KOPT-K1 (cell line): ENCODE data around the gene CASD1.
A peak's percentile ranks its signal among the peaks of the same experiment; 100 is the strongest.

Experiments used
- H3K27ac ChIP-seq: fragments of 200-600 bp; sonication (generic); 2 replicates; pipeline ENCODE4 v1.5.1; 2016; ENCODE audit warnings: antibody characterized with exemption, mild to moderate bottlenecking, low read depth, low read length; ENCODE audit not compliant: poor library complexity, severe bottlenecking
- H3K36me3 ChIP-seq: fragments of 200-600 bp; sonication (generic); 2 replicates; pipeline ENCODE4 v1.5.1; 2017; ENCODE audit warnings: antibody characterized with exemption, mild to moderate bottlenecking, low read length, moderate library complexity; ENCODE audit not compliant: insufficient read depth
- H3K9me3 ChIP-seq: fragments of 200-600 bp; sonication (generic); 2 replicates; pipeline ENCODE4 v1.5.1; 2017; ENCODE audit warnings: antibody characterized with exemption, low read length, mild to moderate bottlenecking; ENCODE audit not compliant: insufficient read depth, poor library complexity, severe bottlenecking

The CASD1 gene

GRCh38 chr7:94507462-94507861 lies 2.1 kb upstream of the CASD1 start:
- no peak overlapping the region for H3K27ac ChIP-seq
- H3K9me3 ChIP-seq: no peaks in the 10 kb centered on the region
- H3K36me3 ChIP-seq: peaks cover 7% of the 10 kb centered on the region

GRCh38 chr7:94507962-94508361 lies 1.6 kb upstream of the CASD1 start:
- Histone ChIP-seq H3K27ac (no peak overlapping the region), H3K9me3 (no peaks in the 10 kb centered on the region), H3K36me3 (peaks cover 12% of the 10 kb centered on the region)

GRCh38 chr7:94509887-94510581 lies 425 bp downstream of the CASD1 start:
- Histone ChIP-seq H3K9me3 (no peaks in the 10 kb centered on the region), H3K27ac (peak overlapping the region; percentile 92), H3K36me3 (peaks cover 13% of the 10 kb centered on the region)

GRCh38 chr7:94510582-94511496 lies 1.2 kb downstream of the CASD1 start:
- Histone ChIP-seq H3K9me3 (no peaks in the 10 kb centered on the region), H3K36me3 (peaks cover 13% of the 10 kb centered on the region), H3K27ac (peak overlapping the region; percentile 92)

GRCh38 chr7:94511718-94512117 lies 2.1 kb downstream of the CASD1 start:
- H3K27ac ChIP-seq: no peak overlapping the region
- peaks cover 13% of the 10 kb centered on the region for H3K36me3 ChIP-seq
- no peaks in the 10 kb centered on the region for H3K9me3 ChIP-seq

GRCh38 chr7:94512735-94513564 lies 3.3 kb downstream of the CASD1 start:
- Histone ChIP-seq H3K36me3 (peaks cover 21% of the 10 kb centered on the region), H3K27ac (no peak overlapping the region), H3K9me3 (no peaks in the 10 kb centered on the region)

GRCh38 chr7:94513565-94513860 lies 3.9 kb downstream of the CASD1 start:
- H3K36me3 ChIP-seq: peaks cover 25% of the 10 kb centered on the region
- no peaks in the 10 kb centered on the region for H3K9me3 ChIP-seq
- no peak overlapping the region for H3K27ac ChIP-seq

- no peaks in the 10 kb centered on the region for H3K9me3 ChIP-seq
- no peak overlapping the region for H3K27ac ChIP-seq
- peaks cover 29% of the 10 kb centered on the region for H3K36me3 ChIP-seq
These were observed 4.7 kb downstream of the CASD1 start for GRCh38 chr7:94514140-94514889.

GRCh38 chr7:94514917-94515316 lies 5.3 kb downstream of the CASD1 start:
- H3K9me3 ChIP-seq: no peaks in the 10 kb centered on the region
- H3K36me3 ChIP-seq: peaks cover 33% of the 10 kb centered on the region
- no peak overlapping the region for H3K27ac ChIP-seq

GRCh38 chr7:94525923-94526322 lies 16.3 kb downstream of the CASD1 start:
- H3K9me3 ChIP-seq: no peaks in the 10 kb centered on the region
- no peak overlapping the region for H3K27ac ChIP-seq
- H3K36me3 ChIP-seq: peaks cover 82% of the 10 kb centered on the region

GRCh38 chr7:94529516-94529915 lies 19.9 kb downstream of the CASD1 start:
- Histone ChIP-seq H3K9me3 (no peaks in the 10 kb centered on the region), H3K36me3 (peaks cover 79% of the 10 kb centered on the region), H3K27ac (no peak overlapping the region)

- Histone ChIP-seq H3K36me3 (peaks cover 85% of the 10 kb centered on the region), H3K27ac (no peak overlapping the region), H3K9me3 (no peaks in the 10 kb centered on the region)
These were observed 20.5 kb downstream of the CASD1 start for GRCh38 chr7:94530109-94530508.

- peaks cover 86% of the 10 kb centered on the region for H3K36me3 ChIP-seq
- H3K27ac ChIP-seq: no peak overlapping the region
- no peaks in the 10 kb centered on the region for H3K9me3 ChIP-seq
These were observed 23.1 kb downstream of the CASD1 start for GRCh38 chr7:94532676-94533075.

GRCh38 chr7:94540428-94540827 lies 30.8 kb downstream of the CASD1 start:
- Histone ChIP-seq H3K36me3 (peaks cover 65% of the 10 kb centered on the region), H3K9me3 (no peaks in the 10 kb centered on the region), H3K27ac (no peak overlapping the region)
